GM23248 (cell line): ENCODE results near the gene TTC24. TPM values are rescaled to one million over a fixed set of nuclear protein-coding genes. Genes with fewer than 3 reads are reported as not detected.

Experiments used
- DNase-seq: peaks from one replicate; pipeline ENCODE4 v3.0.0-alpha.2; 2015
- H2AFZ ChIP-seq: fragments of 200-600 bp; sonication (generic); 2 replicates; pipeline ENCODE4 v1.6.1; 2016; ENCODE audit warnings: antibody characterized with exemption
- H3F3A ChIP-seq: fragments of 200-600 bp; sonication (generic); 2 replicates; pipeline ENCODE4 v1.6.1; 2016; ENCODE audit warnings: mild to moderate bottlenecking, antibody characterized with exemption, mixed run types; ENCODE audit not compliant: insufficient read depth
- H3K27ac ChIP-seq: fragments of 200-600 bp; sonication (generic); 2 replicates; pipeline ENCODE4 v1.5.1; 2016; ENCODE audit warnings: mild to moderate bottlenecking
- H3K27me3 ChIP-seq: fragments of 200-600 bp; sonication (generic); replicated peaks from 2 replicates; pipeline ENCODE4 v1.6.1; 2016; ENCODE audit warnings: mild to moderate bottlenecking; ENCODE audit not compliant: insufficient read depth
- H3K36me3 ChIP-seq: fragments of 200-600 bp; sonication (generic); 2 replicates; pipeline ENCODE4 v1.6.1; 2016; ENCODE audit warnings: low read depth, mild to moderate bottlenecking
- H3K4me1 ChIP-seq: fragments of 200-600 bp; sonication (generic); 2 replicates; pipeline ENCODE4 v1.6.1; 2016; ENCODE audit warnings: mild to moderate bottlenecking; ENCODE audit not compliant: insufficient read depth
- H3K4me2 ChIP-seq: fragments of 200-600 bp; sonication (generic); one replicate; pipeline ENCODE4 v1.6.1; 2016; ENCODE audit warnings: mild to moderate bottlenecking; ENCODE audit not compliant: unreplicated experiment
- H3K4me3 ChIP-seq: fragments of 200-600 bp; sonication (generic); 2 replicates; pipeline ENCODE4 v1.5.1; 2016; ENCODE audit warnings: mild to moderate bottlenecking
- H3K79me2 ChIP-seq: fragments of 200-600 bp; sonication (generic); 2 replicates; pipeline ENCODE4 v1.6.1; 2016; ENCODE audit warnings: mild to moderate bottlenecking; ENCODE audit not compliant: insufficient read depth
- H3K9ac ChIP-seq: fragments of 200-600 bp; sonication (generic); 2 replicates; pipeline ENCODE4 v1.6.1; 2016; ENCODE audit warnings: mild to moderate bottlenecking
- H3K9me2 ChIP-seq: fragments of 200-600 bp; sonication (generic); 2 replicates; pipeline ENCODE4 v1.6.1; 2016; ENCODE audit warnings: mixed run types, mild to moderate bottlenecking, moderate library complexity; ENCODE audit not compliant: insufficient read depth
- H3K9me3 ChIP-seq: fragments of 200-600 bp; sonication (generic); one replicate; pipeline ENCODE4 v1.6.1; 2017; ENCODE audit warnings: low read depth
- H4K20me1 ChIP-seq: fragments of 200-600 bp; sonication (generic); 2 replicates; pipeline ENCODE4 v1.6.0; 2016; ENCODE audit not compliant: insufficient read depth
- EZH2 ChIP-seq: fragments of 200-600 bp; sonication (generic); IDR thresholded peaks from 2 replicates; pipeline ENCODE4 v1.6.1; 2018; ENCODE audit warnings: antibody characterized with exemption, mild to moderate bottlenecking; ENCODE audit not compliant: insufficient read depth, poor library complexity, severe bottlenecking
- EZH2phosphoT487 ChIP-seq: fragments of 200-600 bp; sonication (generic); IDR thresholded peaks from 2 replicates; pipeline ENCODE4 v1.6.1; 2018; ENCODE audit warnings: antibody characterized with exemption, moderate library complexity, mild to moderate bottlenecking, low read depth; ENCODE audit not compliant: insufficient read depth
- WGBS, 2 experiments: methylation state at CpG; one replicate each; pipeline ENCODE4 v1.1.6; 2015 to 2017; ENCODE audit warnings: low lambda C conversion rate in 2 of 2, low coverage in 1 of 2; ENCODE audit errors: missing lambda C conversion rate in 2 of 2; 5-methylcytosine and 5-hydroxymethylcytosine counted together
- in situ Hi-C: fragments of 300-500 bp; cut with MboI; formaldehyde crosslinking; loops from 2 replicates; pipeline ENCODE4 v1.15.0; 2020
- polyA plus RNA-seq: library from polyadenylated mRNA; unstranded; fragments of >200 nt; fragmentation: Nextera tagmentation; extraction: Ambion mirVana; gene quantifications from 2 replicates; pipeline ENCODE4 v1.2.1, GENCODE V29; 2016
- total RNA-seq: library from RNA; depleted of rRNA; stranded (reverse); fragments of >200 nt; shearing (Covaris generic); gene quantifications from 2 replicates; pipeline ENCODE4 v1.2.3, GENCODE V29; 2014

TTC24 gene
- total and polyA plus RNA-seq, 2 experiments from 2014 or later = not detected

- no peak overlapping the region for H3K9ac ChIP-seq
- no peaks in the 10 kb centered on the region for H3K27me3 ChIP-seq
- no peak overlapping the region for H3K4me3 ChIP-seq
- no peaks in the 10 kb centered on the region for H3K9me3 ChIP-seq
- no peak overlapping the region for H2AFZ ChIP-seq
- no peaks in the 10 kb centered on the region for H3K9me2 ChIP-seq
- H3K4me1 ChIP-seq = no peaks in the 10 kb centered on the region
- TF ChIP-seq EZH2phosphoT487 (no peak), EZH2 (no peak)
- 76 to 79% methylated on average over 5 of the region's 5 CpGs for WGBS, 2 experiments
- no peaks in the 10 kb centered on the region for H3F3A ChIP-seq
- no peak overlapping the region for H3K27ac ChIP-seq
- DNase-seq = no peak
- H3K4me2 ChIP-seq = no peak overlapping the region
- no peaks in the 10 kb centered on the region for H4K20me1 ChIP-seq
- no peaks in the 10 kb centered on the region for H3K36me3 ChIP-seq
- in situ Hi-C loops = no loop called here
- no peaks in the 10 kb centered on the region for H3K79me2 ChIP-seq
These were observed 18.8 kb upstream of the TTC24 start for GRCh38 chr1:156560585-156561163.

GRCh38 chr1:156565519-156565918, 14.0 kb upstream of the TTC24 start:
- Histone ChIP-seq H3K4me3 (no peak overlapping the region), H3K79me2 (peaks cover 16% of the 10 kb centered on the region), H2AFZ (no peak overlapping the region), H3K4me1 (peaks cover 1% of the 10 kb centered on the region; the same call in 1 of the 2 replicates), H3K27me3 (no peaks in the 10 kb centered on the region), H4K20me1 (no peaks in the 10 kb centered on the region), H3K27ac (no peak overlapping the region), H3K9me3 (no peaks in the 10 kb centered on the region), H3K9me2 (no peaks in the 10 kb centered on the region), H3K4me2 (no peak overlapping the region), H3K9ac (no peak overlapping the region), H3F3A (peaks cover 2% of the 10 kb centered on the region; the same call in 1 of the 2 replicates), H3K36me3 (peaks cover 3% of the 10 kb centered on the region; the same call in 1 of the 2 replicates)
- no peak for DNase-seq
- WGBS, 2 experiments = 66 to 74% methylated on average over 2 of the region's 2 CpGs
- no peak for TF ChIP-seq EZH2
- in situ Hi-C loops = no loop called here

- Histone ChIP-seq H3K9me3 (no peaks in the 10 kb centered on the region), H3K4me2 (no peak overlapping the region), H4K20me1 (no peaks in the 10 kb centered on the region), H3K79me2 (peaks cover 20% of the 10 kb centered on the region), H3K4me3 (no peak overlapping the region), H3F3A (peaks cover 10% of the 10 kb centered on the region; the same call in 1 of the 2 replicates), H3K27ac (no peak overlapping the region), H3K9me2 (no peaks in the 10 kb centered on the region), H3K36me3 (peaks cover 3% of the 10 kb centered on the region; the same call in 1 of the 2 replicates), H3K4me1 (peaks cover 9% of the 10 kb centered on the region; the same call in 1 of the 2 replicates), H3K9ac (no peak overlapping the region), H3K27me3 (no peaks in the 10 kb centered on the region), H2AFZ (no peak overlapping the region)
- WGBS, 2 experiments = 91 to 97% methylated on average over 4 of the region's 4 CpGs
- no peak for DNase-seq
- in situ Hi-C loops = no loop called here
- TF ChIP-seq EZH2phosphoT487 = no peak
- TF ChIP-seq EZH2 = no peak
These were observed 13.1 kb upstream of the TTC24 start for GRCh38 chr1:156566436-156566835.

GRCh38 chr1:156571261-156571852, 8.2 kb upstream of the TTC24 start:
- no peaks in the 10 kb centered on the region for H4K20me1 ChIP-seq
- in situ Hi-C loops = no loop called here
- WGBS, 2 experiments = 0 to 1% methylated on average over 4 of the region's 4 CpGs

More at GRCh38 chr1:156571261-156571852, 8.2 kb upstream of the TTC24 start:
- peak overlapping the region; percentile 87 for H3K4me2 ChIP-seq
- H3K36me3 ChIP-seq = peaks cover 3% of the 10 kb centered on the region; the same call in 1 of the 2 replicates
- H3K4me1 ChIP-seq = peaks cover 15% of the 10 kb centered on the region
- H3K27me3 ChIP-seq = no peaks in the 10 kb centered on the region
- H3K9ac ChIP-seq = peak overlapping the region; percentile 75
- H2AFZ ChIP-seq = peak overlapping the region; percentile 56
- peaks cover 10% of the 10 kb centered on the region; the same call in 1 of the 2 replicates for H3F3A ChIP-seq
- DNase-seq = peak; percentile 94
- no peaks in the 10 kb centered on the region for H3K9me2 ChIP-seq
- H3K27ac ChIP-seq = peak overlapping the region; percentile 77
- peaks cover 20% of the 10 kb centered on the region for H3K79me2 ChIP-seq
- H3K4me3 ChIP-seq = peak overlapping the region; percentile 73
- H3K9me3 ChIP-seq = no peaks in the 10 kb centered on the region
- TF ChIP-seq EZH2 = no peak
- TF ChIP-seq EZH2phosphoT487 = no peak
